Measurements from ENCODE around the gene SH2B2. TPM values are rescaled to one million over a fixed set of nuclear protein-coding genes. Genes with fewer than 3 reads are reported as not detected.

SH2B2 gene
- total and polyA plus RNA-seq, 4 experiments from 2014 or later, result 0.69 to 1.2 (median 0.79) TPM; not detected in 1

DNA sequence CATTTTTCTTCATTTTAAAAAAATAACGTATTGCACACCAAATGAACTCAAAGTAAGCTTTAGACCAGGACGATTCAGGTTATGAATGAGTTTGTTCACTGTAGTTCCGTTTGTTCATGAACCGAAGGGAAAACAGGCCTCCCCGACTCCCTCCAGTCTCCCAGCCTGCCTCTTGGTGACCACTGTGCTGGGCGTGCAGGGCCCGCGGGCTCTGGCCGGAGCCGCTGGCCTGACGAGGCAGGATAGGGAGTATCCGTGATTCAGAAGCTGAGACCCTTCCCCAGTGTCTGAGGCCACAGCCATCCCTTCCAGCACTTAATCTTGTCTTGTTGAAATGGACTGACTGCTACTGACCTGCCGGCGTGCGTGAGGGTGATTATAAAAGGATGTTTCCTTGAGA, 30.8 kb upstream of the SH2B2 start:
- peaks cover 2 to 11% of the 10 kb centered on the region in 2 donors for H3K36me3 Mint-ChIP-seq
- peaks cover 0 to 2% (median 0%) of the 10 kb centered on the region in 8 donors for H3K9me3 Mint-ChIP-seq
- no peak for DNase-seq
- Histone ChIP-seq H3K36me3 (ENCODE audit: insufficient read depth, low read length) (no peaks in the 10 kb centered on the region), H3K27ac (ENCODE audit: low read depth, low read length) (no peak overlapping the region), H3K4me1 (ENCODE audit: insufficient read depth, low read length) (no peaks in the 10 kb centered on the region), H3K27me3 (ENCODE audit: insufficient read depth, low read length) (no peaks in the 10 kb centered on the region), H3K4me3 (ENCODE audit: low read length in 2 of 2) (no peak overlapping the region), H3K9me3 (ENCODE audit: control insufficient read depth in 1 of 2, low read length in 2 of 2) (no peaks in the 10 kb centered on the region)
- ChIA-PET POLR2A (ENCODE audit: partially characterized antibody) (no interaction called here), CTCF (ENCODE audit: partially characterized antibody) (no interaction called here)
- no peak overlapping the region for H3K4me3 Mint-ChIP-seq
- no peaks in the 10 kb centered on the region for H3K27me3 Mint-ChIP-seq
- intact Hi-C loops (cut with micrococcal nuclease), result no loop called here
- H3K27ac Mint-ChIP-seq, result no peak overlapping the region
- no peaks in the 10 kb centered on the region for H3K4me1 Mint-ChIP-seq

DNA sequence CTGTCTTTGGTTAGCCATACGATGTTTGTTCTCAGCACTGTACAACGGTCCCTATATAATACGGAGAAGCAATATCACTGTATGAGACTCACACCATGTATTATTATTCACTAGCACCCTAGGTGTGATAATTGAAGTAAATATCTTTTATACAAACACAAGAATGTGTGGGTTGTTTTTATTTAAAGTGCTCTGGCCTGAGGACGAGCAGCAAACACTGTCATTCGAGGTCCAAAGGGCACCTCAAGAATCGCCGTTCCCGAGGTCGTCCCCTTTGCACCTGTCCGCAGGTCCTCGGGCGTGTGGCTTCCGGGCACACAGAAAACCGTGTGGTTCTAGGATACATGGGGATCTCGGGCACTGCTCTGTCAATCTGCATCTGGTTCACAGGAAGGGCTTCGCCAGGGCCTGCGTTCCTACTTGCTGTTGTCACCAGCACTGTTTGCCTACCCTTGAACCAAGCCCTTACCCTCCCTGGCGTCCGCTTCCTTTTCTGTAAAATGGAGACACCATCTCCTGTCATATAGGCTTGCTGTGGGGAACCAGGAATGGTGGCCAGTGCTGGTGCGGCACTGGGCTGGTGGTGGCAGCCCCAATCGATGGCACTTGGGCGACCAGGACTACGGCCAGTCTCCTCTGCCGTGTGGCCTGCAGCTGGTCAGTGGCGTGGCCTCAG, 28.5 kb upstream of the SH2B2 start:
- Histone ChIP-seq H3K4me1 (ENCODE audit: insufficient read depth, low read length) (no peaks in the 10 kb centered on the region), H3K36me3 (ENCODE audit: insufficient read depth, low read length) (no peaks in the 10 kb centered on the region), H3K27me3 (ENCODE audit: insufficient read depth, low read length) (no peaks in the 10 kb centered on the region), H3K9me3 (ENCODE audit: control insufficient read depth in 1 of 2, low read length in 2 of 2) (no peaks in the 10 kb centered on the region), H3K4me3 (ENCODE audit: low read length in 2 of 2) (no peak overlapping the region), H3K27ac (ENCODE audit: low read depth, low read length) (no peak overlapping the region)
- POLR2A ChIA-PET (ENCODE audit: partially characterized antibody), result no interaction called here
- CTCF ChIA-PET (ENCODE audit: partially characterized antibody), result no interaction called here
- Mint-ChIP-seq H3K4me3 (no peak overlapping the region), H3K4me1 (no peaks in the 10 kb centered on the region), H3K36me3 (peaks cover 0 to 7% of the 10 kb centered on the region in 2 donors), H3K27ac (no peak overlapping the region), H3K9me3 (peaks cover 0 to 3% (median 0%) of the 10 kb centered on the region in 8 donors), H3K27me3 (no peaks in the 10 kb centered on the region)
- intact Hi-C loops (cut with micrococcal nuclease), result no loop called here
- no peak for DNase-seq

DNA sequence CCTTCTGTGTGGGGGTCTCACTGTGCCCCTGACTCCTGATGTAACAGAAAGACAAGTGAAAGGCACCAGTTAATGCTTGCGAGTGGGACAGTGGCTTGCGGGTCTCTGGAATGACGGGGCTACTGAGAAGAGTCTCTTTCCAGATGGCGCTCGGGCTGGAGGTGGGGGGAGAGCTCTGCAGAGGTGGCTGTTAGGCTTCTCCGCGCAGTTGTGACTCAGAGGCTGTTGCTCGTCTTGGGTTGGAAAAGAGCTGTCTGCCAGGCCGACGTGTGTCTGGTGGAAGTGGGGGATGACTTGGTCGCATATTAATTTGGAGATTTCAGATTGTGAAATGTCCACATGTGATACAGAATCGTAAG, 27.9 kb upstream of the SH2B2 start:
- intact Hi-C loops (cut with micrococcal nuclease), result no loop called here
- H3K4me3 ChIP-seq (ENCODE audit: low read length in 2 of 2), result no peak overlapping the region
- Mint-ChIP-seq H3K36me3 (peaks cover 0 to 2% of the 10 kb centered on the region in 2 donors), H3K4me3 (no peak overlapping the region), H3K27me3 (no peaks in the 10 kb centered on the region), H3K4me1 (no peaks in the 10 kb centered on the region), H3K9me3 (peaks cover 0 to 3% (median 0%) of the 10 kb centered on the region in 8 donors), H3K27ac (no peak overlapping the region)
- no peaks in the 10 kb centered on the region for H3K4me1 ChIP-seq (ENCODE audit: insufficient read depth, low read length)
- H3K36me3 ChIP-seq (ENCODE audit: insufficient read depth, low read length), result no peaks in the 10 kb centered on the region
- ChIA-PET POLR2A (ENCODE audit: partially characterized antibody) (no interaction called here), CTCF (ENCODE audit: partially characterized antibody) (no interaction called here)
- no peak overlapping the region for H3K27ac ChIP-seq (ENCODE audit: low read depth, low read length)
- H3K27me3 ChIP-seq (ENCODE audit: insufficient read depth, low read length), result no peaks in the 10 kb centered on the region
- H3K9me3 ChIP-seq (ENCODE audit: control insufficient read depth in 1 of 2, low read length in 2 of 2), result no peaks in the 10 kb centered on the region
- DNase-seq, result no peak

DNA sequence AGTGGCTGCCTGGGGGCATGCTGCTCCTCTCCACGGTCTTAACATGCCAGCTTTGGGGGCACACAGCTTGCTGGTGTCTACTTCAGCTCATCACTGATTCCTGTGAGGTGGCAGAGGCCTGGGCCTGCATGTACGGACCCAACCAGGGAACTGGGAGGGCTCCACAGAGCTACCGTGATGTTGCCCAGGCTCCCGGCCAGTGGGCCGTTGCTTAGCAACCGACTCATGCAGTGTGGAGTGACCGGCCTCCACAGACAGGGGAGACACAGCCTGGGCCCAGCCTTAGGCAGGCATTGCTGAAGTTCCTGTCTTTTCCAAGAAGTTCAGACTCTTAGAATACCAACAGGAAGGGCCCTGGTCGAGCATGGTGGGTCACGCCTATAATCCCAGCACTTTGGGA, 25.8 kb upstream of the SH2B2 start:
- H3K27me3 ChIP-seq (ENCODE audit: insufficient read depth, low read length), result no peaks in the 10 kb centered on the region
- H3K4me3 ChIP-seq (ENCODE audit: low read length in 2 of 2), result no peak overlapping the region
- Mint-ChIP-seq H3K9me3 (peaks cover 0 to 3% (median 0%) of the 10 kb centered on the region in 8 donors), H3K27me3 (no peaks in the 10 kb centered on the region), H3K36me3 (no peaks in the 10 kb centered on the region), H3K4me1 (no peaks in the 10 kb centered on the region), H3K27ac (peak overlapping the region in 1 of 7 donors; percentile 17), H3K4me3 (no peak overlapping the region)
- ChIA-PET POLR2A (ENCODE audit: partially characterized antibody) (no interaction called here), CTCF (ENCODE audit: partially characterized antibody) (interaction anchor here (1.5 kb wide), 1 partner anchor 11 kb away, joined by 4 read pairs; no protein-coding TSS in a partner anchor)
- H3K4me1 ChIP-seq (ENCODE audit: insufficient read depth, low read length), result no peaks in the 10 kb centered on the region
- intact Hi-C loops (cut with micrococcal nuclease), result no loop called here
- no peaks in the 10 kb centered on the region for H3K36me3 ChIP-seq (ENCODE audit: insufficient read depth, low read length)
- H3K9me3 ChIP-seq (ENCODE audit: control insufficient read depth in 1 of 2, low read length in 2 of 2), result no peaks in the 10 kb centered on the region
- DNase-seq, result no peak
- H3K27ac ChIP-seq (ENCODE audit: low read depth, low read length), result no peak overlapping the region

DNA sequence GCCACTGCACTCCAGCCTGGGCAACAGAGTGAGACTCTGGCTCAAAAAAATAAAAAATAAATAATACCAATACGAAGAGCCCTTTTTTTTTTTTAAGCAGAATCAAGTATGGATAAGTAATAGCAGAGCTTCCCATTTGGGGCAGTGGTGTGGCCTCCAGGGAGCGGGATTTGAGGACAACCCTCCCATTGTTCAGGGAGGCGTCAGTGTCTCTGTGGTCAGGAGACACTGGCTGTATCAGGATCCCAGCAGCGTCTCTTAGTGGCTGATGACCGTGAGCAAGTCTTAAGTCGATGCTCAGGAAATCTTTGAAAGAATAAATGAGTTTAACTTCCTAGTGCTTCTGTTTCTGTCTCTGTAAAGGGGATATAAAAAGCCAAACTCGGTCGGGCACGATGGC, 25.2 kb upstream of the SH2B2 start:
- Mint-ChIP-seq H3K36me3 (no peaks in the 10 kb centered on the region), H3K27ac (no peak overlapping the region)

DNA sequence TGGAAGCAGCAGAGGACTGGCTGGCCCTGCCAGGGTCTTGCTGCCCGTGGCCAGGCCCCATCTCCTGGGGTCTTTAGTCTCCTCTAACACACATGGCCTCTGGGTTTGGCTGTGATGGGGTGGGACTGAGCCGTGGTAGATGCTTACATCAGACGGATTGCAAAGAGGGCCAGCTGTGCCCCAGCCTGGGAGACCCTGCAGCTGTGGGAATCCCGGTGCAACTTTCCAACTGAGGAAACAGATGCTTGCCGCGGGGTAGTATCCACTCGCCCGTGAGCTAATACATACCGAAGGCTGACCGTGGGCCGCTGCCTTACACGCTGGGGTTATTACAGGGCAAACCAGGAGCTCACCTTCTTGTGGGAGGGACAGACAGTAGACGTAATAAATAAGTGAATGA, 24.1 kb upstream of the SH2B2 start:
- no peak overlapping the region for H3K4me3 ChIP-seq (ENCODE audit: low read length in 2 of 2)
- no peaks in the 10 kb centered on the region for H3K27me3 ChIP-seq (ENCODE audit: insufficient read depth, low read length)
- no peak overlapping the region for H3K4me3 Mint-ChIP-seq
- H3K36me3 ChIP-seq (ENCODE audit: insufficient read depth, low read length), result no peaks in the 10 kb centered on the region
- DNase-seq, result no peak
- no peak overlapping the region for H3K27ac ChIP-seq (ENCODE audit: low read depth, low read length)
- no peak overlapping the region for H3K27ac Mint-ChIP-seq
- no peaks in the 10 kb centered on the region for H3K4me1 ChIP-seq (ENCODE audit: insufficient read depth, low read length)
- peaks cover 0 to 1% (median 0%) of the 10 kb centered on the region in 8 donors for H3K9me3 Mint-ChIP-seq
- CTCF ChIA-PET (ENCODE audit: partially characterized antibody), result no interaction called here
- intact Hi-C loops (cut with micrococcal nuclease), result no loop called here
- H3K36me3 Mint-ChIP-seq, result no peaks in the 10 kb centered on the region
- H3K27me3 Mint-ChIP-seq, result no peaks in the 10 kb centered on the region
- POLR2A ChIA-PET (ENCODE audit: partially characterized antibody), result no interaction called here
- no peaks in the 10 kb centered on the region for H3K9me3 ChIP-seq (ENCODE audit: control insufficient read depth in 1 of 2, low read length in 2 of 2)
- H3K4me1 Mint-ChIP-seq, result no peaks in the 10 kb centered on the region

More for the DNA sequence above, 25.2 kb upstream of the SH2B2 start:
- no peak for DNase-seq
- Histone ChIP-seq H3K4me3 (ENCODE audit: low read length in 2 of 2) (no peak overlapping the region), H3K36me3 (ENCODE audit: insufficient read depth, low read length) (no peaks in the 10 kb centered on the region), H3K9me3 (ENCODE audit: control insufficient read depth in 1 of 2, low read length in 2 of 2) (no peaks in the 10 kb centered on the region), H3K4me1 (ENCODE audit: insufficient read depth, low read length) (no peaks in the 10 kb centered on the region), H3K27me3 (ENCODE audit: insufficient read depth, low read length) (no peaks in the 10 kb centered on the region), H3K27ac (ENCODE audit: low read depth, low read length) (no peak overlapping the region)
- CTCF ChIA-PET (ENCODE audit: partially characterized antibody), result no interaction called here
- Mint-ChIP-seq H3K4me3 (no peak overlapping the region), H3K9me3 (peaks cover 0 to 1% (median 0%) of the 10 kb centered on the region in 8 donors), H3K27me3 (no peaks in the 10 kb centered on the region), H3K4me1 (no peaks in the 10 kb centered on the region)
- POLR2A ChIA-PET (ENCODE audit: partially characterized antibody), result no interaction called here
- intact Hi-C loops (cut with micrococcal nuclease), result no loop called here

DNA sequence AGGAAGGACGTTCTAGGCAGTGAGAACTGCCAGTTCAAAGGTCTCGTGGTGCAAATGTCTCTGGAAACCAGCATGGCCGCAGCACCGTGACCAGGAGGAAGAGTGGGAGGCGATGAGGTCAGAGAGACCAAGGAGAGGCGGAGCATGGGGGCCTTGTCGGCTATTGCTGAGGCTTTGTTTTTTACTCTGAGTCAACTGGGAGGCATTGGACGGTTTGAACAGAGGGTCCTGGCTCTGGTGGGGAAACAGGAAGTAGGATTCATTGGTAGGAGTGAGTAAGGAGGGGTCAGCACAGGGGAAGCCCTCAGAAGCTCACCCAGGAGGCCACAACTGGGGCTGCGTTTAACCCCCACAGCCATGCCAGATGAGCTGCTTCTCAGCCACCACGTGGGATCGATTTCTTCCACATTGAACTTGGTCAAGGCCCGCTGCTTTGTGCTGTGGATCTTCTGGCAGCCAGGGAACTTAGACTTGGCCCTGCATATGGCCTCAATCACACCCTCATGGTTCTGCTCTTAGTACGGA, 22.2 kb upstream of the SH2B2 start:
- Histone ChIP-seq H3K27ac (ENCODE audit: low read depth, low read length) (no peak overlapping the region), H3K4me1 (ENCODE audit: insufficient read depth, low read length) (no peaks in the 10 kb centered on the region), H3K36me3 (ENCODE audit: insufficient read depth, low read length) (no peaks in the 10 kb centered on the region), H3K9me3 (ENCODE audit: control insufficient read depth in 1 of 2, low read length in 2 of 2) (no peaks in the 10 kb centered on the region), H3K27me3 (ENCODE audit: insufficient read depth, low read length) (no peaks in the 10 kb centered on the region), H3K4me3 (ENCODE audit: low read length in 2 of 2) (no peak overlapping the region)
- H3K27ac Mint-ChIP-seq, result peak overlapping the region in 2 of 7 donors; percentile 21 to 22
- H3K36me3 Mint-ChIP-seq, result no peaks in the 10 kb centered on the region
- no peak for DNase-seq
- H3K27me3 Mint-ChIP-seq, result no peaks in the 10 kb centered on the region
- H3K4me3 Mint-ChIP-seq, result no peak overlapping the region
- intact Hi-C loops (cut with micrococcal nuclease), result no loop called here
- peaks cover 0 to 1% (median 0%) of the 10 kb centered on the region in 8 donors for H3K9me3 Mint-ChIP-seq
- ChIA-PET CTCF (ENCODE audit: partially characterized antibody) (no interaction called here), POLR2A (ENCODE audit: partially characterized antibody) (no interaction called here)
- no peaks in the 10 kb centered on the region for H3K4me1 Mint-ChIP-seq
